UCSD-AML1 (cell line): Measurements from ENCODE around the gene BICDL2.
A peak's percentile ranks its signal among the peaks of the same experiment; 100 is the strongest.

Experiments
- DNase-seq: peaks from one replicate; lab custom pipeline; 2025; ENCODE audit not compliant: unreplicated experiment; lab: John Stamatoyannopoulos, UW

Gene BICDL2

DNA sequence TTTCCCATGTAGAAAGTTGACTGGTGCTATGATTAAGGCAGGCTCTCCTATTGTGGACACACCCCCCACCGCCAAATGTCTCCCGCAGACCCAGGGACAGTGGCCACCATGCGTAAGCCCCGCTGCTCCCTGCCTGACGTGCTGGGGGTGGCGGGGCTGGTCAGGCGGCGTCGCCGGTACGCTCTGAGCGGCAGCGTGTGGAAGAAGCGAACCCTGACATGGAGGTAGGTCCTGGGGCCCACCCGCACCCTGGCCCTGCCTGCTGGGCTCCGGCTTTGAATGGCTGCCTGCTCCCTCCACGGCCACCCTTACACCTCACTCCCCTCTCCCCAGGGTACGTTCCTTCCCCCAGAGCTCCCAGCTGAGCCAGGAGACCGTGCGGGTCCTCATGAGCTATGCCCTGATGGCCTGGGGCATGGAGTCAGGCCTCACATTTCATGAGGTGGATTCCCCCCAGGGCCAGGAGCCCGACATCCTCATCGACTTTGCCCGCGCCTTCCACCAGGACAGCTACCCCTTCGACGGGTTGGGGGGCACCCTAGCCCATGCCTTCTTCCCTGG lies 13.3 kb upstream of the BICDL2 start:
- no peak for DNase-seq

DNA sequence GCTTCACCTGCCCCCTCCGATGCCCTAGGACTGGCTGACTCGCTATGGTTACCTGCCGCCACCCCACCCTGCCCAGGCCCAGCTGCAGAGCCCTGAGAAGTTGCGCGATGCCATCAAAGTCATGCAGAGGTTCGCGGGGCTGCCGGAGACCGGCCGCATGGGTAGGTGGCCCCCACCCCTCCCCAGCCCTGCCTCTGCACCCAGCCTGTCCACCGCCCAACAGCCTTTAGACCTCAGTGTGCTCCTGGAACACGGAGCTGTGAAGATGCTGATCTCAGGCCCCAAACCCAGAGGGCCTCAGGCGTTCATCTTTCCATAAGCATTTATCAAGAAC lies 10.6 kb upstream of the BICDL2 start:
- DNase-seq: no peak

DNA sequence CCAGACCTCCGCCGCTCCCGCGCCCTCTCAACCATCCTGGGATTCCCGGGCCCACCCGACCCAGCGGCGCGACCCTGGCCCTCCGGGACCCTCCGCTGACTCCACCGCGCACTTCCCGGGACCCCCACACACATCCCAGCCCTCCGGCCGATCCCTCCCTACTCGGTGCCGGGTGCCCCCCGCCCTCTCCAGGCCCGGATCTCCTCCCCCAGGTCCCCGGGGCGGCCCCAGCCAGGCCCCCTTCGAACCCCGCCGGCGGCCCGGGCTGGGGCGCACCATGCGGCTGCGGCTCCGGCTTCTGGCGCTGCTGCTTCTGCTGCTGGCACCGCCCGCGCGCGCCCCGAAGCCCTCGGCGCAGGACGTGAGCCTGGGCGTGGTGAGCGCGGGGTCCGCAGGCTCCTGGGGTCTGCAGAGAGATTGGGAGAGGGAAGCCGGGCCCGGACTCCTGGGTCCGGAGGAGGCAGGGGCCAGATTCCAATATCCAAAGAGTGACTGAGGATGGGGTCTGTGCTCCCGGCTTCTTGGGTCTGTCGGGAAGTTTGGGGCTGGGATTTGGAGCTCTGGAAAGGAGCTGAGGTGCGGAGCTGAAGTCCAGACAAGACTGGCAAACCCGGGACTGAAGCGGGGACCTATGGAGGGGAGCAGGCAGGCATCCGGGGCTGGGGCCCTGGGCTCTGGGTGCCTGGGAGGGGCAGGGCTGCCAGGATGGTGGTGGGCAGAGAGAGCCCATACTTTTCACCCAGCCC lies 10.1 kb upstream of the BICDL2 start:
- no peak for DNase-seq

DNA sequence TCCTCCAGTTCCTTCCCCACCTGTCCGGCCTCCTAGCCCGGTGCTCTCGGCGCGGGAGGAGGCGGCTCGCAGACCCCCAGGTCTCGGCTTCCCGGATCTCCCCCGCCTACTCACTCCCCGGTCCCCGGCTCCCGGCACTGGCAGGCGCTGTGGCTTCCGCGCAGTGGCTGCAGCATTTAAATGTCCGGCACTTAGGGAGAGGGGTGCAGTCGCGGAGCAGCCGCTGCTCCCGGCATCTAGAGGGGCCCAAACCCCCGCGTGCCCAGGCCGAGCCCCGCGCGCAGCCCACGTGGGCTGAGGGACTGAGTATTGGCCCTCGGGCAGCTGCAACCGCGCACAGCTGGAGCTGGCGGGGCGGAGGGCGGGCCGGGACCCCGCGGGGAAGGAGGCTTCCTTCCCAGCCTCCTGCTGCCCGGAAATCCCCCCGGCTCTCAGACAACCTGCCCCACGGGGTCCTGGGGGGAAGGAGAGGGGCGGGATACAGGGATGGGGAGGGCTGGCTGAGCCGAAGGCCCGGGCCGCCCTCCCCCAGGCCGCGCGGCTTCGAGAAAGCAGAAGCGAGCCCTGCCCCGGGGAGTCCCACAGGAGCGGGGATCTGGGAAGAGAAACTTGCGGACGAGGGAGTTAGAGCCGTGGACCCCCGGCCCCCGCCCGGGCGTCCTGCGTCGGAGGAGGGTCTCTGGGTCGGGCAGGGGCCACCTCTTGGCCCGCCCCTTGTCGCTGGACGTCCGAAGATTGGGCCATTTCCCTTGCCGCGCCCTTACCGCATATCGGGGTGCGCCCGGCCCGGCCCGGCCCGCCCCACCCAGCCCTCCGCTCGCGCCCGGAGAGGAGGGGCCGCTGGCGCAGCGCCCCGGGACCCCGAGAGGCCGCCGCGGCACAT lies 9.3 kb upstream of the BICDL2 start, which contains the start of gene MMP25:
Gene MMP25 (plus strand): TSS at position 804 of the 883 bp plus-strand sequence. CDS start 357 bp downstream, outside the sequence.
- peak; percentile 55 for DNase-seq

DNA sequence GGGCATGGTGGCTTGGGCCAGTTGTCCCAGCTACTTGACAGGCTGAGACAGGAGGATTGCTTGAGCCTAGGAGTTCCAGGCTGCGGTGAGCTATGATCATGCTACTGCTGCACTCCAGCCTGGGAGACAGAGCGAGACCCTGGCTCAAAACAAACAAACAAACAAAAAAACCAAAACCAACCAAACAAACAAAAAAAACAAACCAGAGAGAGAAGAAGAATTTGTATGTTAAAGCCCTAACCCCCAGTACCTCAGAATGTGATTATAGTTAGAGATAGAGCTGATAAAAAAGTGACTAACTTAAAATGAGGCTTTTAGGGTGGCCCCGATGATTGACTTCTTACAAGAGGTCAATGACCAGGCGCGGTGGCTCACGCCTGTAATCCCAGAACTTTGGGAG lies 8.0 kb upstream of the BICDL2 start:
- DNase-seq: no peak

DNA sequence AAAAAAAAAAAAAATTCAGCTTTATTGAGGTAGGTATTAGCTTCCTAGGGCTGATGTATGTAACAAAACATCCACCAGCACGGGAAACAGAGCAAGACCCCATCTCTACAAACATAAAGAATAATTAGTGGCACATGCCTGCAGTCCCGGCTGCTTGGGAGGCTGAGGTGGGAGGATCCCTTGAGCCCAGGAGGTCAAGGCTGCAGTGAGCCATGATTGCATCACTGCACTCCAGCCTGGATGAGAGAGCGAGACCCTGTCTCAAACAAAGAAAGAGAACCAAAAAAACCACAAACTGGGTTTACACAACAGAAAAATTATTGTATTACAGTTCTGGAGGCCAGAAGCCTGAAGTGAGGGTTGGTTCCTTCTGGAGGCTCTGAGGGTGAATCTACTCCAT lies 5.6 kb upstream of the BICDL2 start:
- no peak for DNase-seq

DNA sequence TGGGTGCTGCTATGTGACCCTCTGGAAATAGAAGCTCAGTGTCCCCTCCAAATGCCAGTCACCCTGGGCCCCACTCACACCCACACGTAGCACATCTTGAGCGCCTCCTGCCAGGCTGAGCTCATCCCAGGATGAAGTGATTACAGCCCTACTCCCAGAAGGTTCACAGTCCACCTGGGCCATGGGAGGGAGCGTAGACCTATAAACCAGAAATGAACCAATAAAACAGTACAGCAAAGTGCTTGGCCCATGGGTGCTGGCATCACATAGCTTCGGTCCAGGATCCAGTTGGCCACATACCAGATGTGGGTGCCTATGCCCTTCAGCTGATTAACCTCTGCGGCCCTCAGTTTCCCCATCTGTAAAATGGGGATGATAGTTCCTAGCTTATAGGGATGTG lies 2.2 kb upstream of the BICDL2 start:
- DNase-seq: no peak

DNA sequence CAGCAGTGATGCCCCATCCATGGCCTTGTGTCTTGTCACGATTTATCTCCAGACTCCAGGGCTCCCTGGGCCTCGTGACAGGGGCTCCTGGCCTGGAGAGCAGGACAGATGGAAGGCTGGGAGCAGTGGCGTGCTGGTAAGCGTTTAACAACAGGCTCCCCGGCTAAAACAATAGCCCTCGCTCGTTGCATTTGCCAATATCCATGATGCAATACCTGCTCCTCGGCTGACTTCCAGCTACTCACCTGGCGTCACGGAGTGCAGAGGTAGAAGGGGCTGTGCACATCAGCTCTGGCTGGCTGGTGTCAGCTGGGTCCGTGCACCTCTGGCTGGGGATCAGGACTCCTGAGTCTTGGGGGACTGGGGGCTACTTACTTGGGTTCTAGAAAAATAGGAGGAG lies 1.5 kb upstream of the BICDL2 start:
- DNase-seq: no peak

DNA sequence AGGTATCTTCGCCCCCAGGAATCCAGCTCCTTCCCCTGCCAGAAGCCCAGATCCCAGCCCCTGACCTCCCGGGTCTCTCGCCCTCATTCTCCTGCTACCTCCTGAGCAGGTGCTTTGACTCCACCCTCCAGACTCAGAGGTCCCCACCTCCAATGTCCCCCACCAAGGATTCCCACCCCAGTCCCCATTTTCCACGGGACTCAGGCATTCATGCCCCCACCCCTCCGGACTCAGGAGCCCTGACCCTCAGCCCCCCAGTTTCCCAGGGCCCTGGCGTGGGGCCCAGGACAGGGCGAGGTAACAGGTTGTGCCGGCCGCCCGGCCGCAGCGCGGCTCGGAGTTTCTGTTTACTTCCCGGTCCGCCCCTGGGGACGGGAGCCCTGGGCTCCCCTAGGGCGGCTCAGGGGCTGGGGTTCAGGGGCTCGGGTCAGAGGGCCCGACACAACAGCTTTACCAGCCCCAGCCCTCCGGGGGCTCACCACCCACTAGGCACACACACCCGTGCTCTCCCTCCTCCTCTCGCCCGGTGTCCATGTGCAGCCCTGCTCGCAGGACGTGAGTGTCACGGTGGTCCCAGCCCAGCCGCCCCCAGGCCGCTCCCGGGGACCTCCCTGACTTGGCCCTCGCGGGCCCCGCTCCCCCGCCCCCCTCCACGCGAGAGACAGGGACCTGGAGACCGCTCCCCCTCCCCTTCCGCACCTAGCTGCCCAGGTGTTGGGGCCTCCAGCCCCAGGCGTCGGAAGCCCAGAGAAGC lies 595 bp downstream of the BICDL2 start:
- no peak for DNase-seq

DNA sequence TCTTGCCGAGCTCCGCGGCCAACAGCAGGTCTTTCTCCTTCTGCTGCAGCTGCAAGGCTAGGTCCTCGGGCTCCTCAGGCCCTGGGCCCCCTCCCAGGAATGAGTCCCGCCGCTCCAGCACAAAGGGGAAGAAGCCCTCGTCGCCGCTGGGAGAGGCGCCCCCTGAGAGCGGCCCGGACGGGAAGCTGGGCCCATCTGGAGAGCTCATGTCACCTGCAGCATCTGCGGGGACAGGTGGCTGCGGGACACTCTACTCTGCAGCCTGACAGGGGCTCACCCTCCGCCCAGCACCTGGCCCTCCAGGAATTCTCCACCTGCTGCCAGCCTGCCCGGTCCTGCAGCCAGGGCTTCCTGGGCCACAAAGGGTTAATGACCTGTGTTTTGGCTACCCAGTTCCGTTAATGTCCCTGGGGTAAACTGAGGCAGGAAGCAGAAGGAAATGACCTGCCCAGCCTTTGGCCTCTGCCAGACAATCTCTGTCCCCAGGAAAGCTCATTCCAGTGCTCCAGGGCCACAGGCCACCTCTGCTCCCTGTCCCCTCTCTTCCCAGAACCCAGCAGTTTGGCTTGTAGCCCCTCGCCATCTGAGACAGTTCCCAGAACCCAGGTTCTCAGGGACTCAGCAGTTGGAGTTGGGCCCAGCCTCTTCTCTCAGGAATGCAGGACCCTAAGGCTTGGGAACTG lies 1.3 kb downstream of the BICDL2 start:
- no peak for DNase-seq

DNA sequence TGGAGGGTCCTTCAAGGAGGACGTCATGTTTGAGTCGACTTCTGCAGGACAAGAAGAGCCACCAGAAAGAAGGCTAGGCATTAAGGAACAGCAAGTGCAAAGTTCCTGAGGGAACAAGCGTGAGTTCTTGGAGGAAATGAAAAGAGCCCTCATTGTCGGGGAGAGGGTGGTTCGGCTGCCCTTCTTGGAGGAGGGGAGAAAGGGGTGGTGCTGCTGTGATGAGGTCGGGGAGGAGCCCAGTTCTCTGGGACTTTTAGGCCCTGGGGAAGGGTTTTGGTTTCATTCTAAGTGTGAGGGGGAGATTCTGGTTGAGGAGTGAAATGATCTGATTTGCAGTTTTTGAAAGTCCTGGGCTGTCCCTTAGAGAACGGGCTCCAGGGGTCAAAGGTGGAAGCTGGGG lies 4.1 kb downstream of the BICDL2 start:
- DNase-seq: no peak

DNA sequence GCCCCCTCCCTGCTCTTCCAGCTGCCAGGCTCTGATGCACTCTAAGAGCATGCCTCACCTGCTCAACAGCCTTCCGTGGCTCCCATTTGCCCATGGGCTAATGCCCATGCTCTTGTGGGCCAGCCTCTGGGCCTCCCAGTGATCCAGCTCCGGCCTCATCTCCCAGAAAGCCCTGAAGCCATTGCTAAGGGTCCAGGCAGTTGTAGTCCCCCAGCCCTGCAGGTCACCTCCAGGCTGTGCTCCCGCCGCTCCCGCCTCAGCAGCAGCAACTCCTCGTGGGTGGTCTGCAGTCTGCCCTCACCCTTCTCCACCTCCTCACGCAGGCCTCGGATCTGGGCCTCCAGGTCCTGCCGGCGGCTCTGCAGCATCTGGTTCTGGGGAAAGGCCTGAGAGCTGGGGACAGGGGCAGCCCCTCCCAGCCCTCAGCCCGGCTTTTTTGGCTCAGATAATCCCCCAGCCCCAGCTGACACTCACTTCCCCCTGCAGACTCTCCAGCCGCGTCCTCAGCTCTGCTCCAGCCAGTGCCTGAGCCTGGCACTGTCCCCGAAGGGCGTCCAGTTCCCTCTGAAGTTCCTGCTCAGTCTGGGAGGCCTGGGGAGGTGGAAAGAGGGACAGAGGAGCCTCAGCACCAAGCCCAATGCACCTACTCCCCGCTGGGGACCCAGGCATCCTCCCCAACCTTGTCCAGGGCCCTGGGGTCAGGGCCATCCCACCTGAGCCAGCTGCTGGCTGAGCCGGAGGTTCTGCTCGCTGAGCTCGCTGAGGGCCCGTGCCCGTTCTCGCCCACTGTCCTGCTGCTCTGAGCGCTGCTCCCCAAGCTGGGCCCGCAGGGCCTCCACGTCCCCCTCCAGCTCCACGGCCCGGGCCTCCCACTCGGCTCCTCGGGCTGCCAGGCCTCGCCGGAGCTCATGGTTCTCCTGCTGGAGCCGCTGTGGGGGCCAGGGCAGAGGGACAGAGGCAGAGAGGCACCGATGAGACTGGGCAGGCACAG lies 6.2 kb downstream of the BICDL2 start:
- DNase-seq: no peak

DNA sequence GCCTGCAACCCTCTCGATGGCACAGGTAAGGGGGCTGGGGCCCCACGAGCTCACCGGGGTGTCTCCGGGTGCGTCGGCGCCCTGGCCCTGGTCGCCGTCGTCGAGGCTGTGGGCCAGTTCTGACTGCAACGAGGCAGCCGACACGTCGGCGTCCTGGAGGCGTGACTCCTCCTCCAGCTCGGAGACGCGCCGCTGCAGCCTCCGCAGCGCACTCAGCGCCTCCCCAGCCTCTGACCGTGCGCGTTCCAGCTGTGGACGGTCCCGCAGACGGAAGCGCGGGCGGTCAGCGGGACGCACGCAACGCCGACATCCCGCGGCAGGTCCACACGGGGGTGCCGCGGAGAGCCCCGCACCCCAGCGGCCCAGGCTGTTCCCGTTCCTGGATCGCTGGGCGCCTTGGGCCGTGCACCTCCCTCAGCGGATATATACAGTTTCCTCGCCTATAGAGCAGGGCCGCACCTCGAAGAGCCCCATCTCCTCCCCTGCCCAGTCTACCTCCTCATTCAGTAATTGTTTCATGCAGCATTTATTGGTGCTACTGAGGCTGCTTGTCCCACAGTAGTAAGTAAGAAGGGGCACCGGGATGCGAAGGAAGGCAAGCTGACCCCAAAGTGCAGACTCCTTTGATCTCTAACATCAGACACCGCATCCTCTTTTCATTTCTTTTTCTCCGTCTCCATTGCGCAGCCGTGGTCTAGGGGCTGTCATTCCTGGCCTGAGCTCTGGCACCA lies 7.1 kb downstream of the BICDL2 start:
- DNase-seq: no peak

DNA sequence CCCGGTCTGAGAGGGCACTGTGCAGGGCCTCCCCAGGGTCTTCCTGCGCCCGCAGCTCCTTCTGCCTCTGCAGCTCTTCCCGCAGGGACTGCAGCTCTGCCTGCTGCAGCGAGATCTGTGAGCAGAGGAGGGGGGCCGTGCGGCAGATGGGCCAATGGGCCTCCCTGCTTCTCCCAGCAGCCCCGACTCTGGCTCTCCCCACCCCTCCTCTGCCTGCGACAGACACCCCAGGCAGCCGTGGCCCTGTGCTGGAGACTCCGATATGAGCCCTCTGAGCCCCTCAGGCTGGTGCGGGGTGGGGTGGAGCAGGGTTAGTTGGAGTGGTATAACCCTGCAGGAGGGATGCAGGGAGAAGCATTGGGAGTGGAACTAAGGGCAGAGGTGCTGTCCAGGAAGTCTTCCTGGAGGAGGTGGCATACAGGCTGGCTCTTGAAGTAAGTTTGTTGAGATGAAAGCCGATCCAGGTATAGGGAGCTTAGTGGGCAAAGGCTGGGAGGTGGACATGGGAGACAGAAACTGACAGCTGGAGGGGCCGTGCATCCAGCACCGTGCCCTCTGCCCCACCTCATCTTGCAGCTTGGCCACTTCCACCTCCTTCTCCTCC lies 7.9 kb downstream of the BICDL2 start:
- no peak for DNase-seq

DNA sequence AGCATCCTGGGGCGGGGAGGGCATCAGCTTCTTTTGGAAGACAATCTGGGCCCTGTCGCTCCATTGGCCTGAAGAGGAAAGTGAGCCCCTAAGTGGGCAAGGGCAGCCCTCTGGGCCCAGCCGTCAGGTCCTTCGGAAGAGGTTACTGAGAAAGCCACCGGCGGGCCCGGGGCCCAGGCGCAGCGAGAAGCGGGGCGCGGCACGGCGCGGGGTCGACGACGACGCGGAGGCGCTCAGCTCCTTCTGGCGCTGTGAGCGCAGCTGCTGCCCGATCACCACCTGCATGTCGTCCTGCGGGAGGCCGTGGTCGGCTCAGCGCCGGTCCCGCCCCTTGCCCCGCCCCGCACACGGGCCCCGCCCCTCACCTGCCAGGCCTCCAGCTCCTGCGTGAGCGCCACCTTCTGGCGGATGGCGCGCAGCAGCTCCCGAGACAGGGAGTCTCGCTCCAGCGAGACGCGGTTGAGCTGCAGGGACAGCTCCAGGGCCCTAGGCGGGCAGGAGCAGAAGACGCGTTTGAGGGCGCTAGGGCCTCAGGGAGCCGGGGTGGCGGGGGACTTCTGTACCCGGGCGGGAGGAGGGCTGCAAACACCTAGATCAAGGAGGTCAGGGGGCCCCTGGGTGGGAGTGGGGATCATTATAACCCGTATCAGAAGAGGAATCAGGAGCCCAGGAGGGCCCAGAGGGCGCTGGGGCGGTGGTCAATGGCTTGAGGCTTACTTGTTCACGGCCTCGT lies 8.6 kb downstream of the BICDL2 start:
- peak; percentile 87 for DNase-seq

DNA sequence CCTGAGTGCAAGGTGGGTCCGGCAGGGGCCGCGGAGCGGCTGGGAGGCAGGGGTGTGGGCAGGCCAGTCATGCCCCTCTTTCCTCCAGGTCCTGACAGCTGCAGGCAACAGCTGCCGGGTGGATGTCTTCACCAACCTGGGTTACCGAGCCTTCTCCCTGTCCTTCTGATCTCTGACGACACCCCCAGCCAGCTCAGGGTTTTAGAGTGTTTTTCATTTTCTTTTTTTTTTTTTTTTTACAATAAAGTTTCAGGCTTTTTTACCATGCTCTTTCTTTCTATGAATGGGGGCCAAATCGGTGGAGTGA lies 9.3 kb downstream of the BICDL2 start:
- no peak for DNase-seq

DNA sequence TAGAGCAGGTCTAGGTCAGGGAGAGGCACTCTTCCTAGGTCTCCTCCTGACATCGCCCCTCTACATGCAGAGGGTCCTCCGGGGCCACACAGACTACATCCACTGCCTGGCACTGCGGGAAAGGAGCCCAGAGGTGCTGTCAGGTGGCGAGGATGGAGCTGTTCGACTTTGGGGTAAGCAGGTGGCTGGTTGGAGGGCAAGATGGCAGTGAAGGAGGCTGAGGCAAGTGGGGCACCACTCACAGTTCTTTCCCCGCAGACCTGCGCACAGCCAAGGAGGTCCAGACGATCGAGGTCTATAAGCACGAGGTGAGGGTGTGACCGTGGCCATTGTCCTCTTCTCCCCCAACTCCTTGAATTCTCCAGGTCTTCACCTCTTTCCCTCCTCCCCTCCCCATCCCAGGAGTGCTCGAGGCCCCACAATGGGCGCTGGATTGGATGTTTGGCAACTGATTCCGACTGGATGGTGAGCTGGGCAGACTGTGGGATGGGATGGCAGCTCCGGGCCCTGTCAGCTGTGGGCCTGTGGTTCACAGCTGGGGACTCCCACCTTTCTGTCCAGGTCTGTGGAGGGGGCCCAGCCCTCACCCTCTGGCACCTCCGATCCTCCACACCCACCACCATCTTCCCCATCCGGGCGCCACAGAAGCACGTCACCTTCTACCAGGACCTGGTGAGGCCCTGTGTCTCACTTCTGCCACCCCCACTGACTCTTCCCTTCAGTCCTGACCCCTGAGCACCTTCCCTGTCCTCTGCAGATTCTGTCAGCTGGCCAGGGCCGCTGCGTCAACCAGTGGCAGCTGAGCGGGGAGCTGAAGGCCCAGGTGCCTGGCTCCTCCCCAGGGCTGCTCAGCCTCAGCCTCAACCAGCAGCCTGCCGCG lies 9.9 kb downstream of the BICDL2 start:
- DNase-seq: no peak
